SKM-1 treated with dmso at 0.1 percent for 144 hours (cell line): ENCODE data around the gene MCTP1.

Source experiments
- DNase-seq: peaks from one replicate; lab custom pipeline; 2025; ENCODE audit not compliant: unreplicated experiment; lab: John Stamatoyannopoulos, UW

Gene MCTP1

DNA sequence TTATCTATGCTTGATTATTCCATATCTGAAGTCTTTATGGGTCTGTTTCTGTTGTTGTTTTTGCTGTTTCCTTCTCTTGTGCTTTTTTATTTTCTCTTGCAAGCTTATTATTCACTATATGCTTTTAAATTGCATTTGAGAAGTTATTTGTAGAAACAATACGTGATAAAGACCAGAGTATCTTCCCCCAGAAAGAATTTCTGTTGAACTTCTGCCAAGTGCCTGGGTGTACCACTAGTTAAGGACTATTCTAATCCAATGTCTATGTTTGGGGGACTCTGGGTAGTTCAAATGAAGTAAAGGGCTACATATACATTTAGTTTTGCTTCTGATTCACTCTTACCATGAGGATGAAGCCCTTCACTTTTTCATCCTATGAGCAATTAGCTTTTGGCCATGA lies 612.1 kb downstream of the MCTP1 start:
- no peak for DNase-seq

DNA sequence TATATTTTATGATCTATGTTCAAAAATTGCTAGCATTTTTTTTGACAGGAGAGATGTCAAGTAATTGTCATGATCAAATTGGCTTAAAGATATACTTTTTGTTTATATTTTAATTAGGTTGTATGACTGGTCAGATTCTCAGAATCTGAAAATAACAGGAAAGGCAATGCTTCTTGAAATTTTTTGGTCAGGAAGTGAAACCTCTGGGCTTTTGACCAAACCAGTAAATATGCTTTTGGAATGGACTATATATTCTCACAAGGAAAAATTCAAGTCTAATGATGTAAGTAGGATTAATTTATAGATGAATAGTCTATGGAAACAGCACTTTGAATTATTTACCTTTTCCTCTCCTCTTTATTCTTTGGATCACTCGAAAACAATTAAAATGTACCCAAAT lies 614.2 kb downstream of the MCTP1 start:
- DNase-seq = no peak

DNA sequence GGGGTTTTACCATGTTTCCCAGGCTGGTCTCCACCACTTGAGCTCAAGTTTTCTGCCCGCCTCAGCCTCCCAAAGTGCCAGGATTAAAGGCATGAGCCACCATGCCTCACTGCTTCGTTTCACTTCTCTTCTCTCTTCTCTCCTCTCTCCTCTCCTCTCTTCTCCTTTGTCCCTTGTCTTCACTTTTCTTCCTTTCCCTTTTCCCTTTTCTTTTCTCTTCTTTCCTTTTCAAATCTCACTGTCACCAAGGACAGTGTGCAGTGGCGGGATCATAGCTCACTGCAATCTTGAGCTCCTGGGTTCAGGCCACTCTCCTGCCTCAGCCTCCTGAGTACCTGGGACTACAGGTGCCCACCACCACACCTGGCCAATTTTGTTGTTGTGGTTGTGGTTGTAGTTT lies 617.0 kb downstream of the MCTP1 start:
- DNase-seq = no peak

DNA sequence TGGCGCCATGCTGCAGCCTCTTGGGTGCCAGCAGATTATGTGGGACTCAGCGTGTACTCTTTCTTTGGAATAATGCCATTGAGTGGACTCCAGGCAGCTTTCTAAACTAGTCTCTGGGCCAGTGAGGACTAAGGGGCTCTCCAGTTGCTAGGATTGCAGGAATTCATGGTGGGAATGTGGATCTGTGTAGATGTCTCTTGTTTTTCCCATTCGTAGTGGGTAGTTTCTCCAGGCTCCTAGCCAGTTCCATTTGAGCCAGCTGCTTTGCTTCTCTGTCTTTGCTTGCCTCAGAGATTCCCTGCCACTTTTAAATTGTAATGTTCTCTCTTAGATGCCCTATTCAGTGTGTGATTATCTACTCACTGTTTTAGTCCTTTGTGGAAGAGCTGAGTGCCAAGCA lies 623.8 kb downstream of the MCTP1 start:
- DNase-seq = no peak

DNA sequence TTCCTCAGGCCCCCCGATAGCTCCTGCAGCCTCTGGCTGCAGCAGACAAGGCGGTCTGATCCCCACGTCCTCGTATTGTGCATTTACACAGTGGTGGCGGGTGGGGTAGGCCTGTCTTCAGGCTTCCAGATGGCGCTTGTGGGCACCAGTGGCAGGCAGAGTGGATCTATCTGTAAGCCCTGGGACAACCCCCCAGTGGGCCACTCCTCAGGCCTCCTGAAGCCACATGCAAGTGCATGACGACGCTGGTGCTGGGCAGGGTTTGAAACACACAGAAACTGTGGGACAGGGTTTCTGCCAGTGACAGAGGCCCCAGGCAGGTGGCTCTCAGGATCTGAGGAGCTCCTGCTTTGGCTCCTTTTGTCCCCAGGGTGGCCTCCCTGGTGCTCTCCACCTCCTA lies 624.4 kb downstream of the MCTP1 start:
- no peak for DNase-seq

DNA sequence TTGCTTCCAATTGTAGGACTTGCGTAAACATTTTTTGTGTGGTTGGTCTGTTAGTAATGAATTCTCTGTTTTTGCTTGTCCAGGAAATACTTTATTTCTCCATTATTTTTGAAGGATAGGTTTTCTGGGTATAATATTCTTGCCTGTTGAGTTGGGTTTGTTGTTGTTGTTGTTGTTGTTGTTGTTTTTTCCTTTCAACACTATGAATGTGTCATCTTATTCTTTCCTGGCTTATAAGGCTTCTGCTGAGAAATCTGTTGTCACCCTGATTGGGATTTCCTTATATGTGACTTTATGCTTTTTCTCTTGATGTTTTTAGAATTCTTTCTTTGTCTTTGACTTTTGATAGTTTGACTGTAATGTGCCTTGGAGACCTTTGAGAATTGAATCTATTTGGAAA lies 626.6 kb downstream of the MCTP1 start:
- no peak for DNase-seq
